ENCODE results near the gene FGD4. TPM values are rescaled to one million over a fixed set of nuclear protein-coding genes. Genes with fewer than 3 reads are reported as not detected.

Gene FGD4
- total and polyA plus RNA-seq, 4 donors: 4.8 to 64.6 (median 24.2) TPM

- no peak for ATAC-seq (ENCODE audit: insufficient read depth, low FRiP score)
- Histone ChIP-seq H3K27me3 (ENCODE audit: control insufficient read depth in 3 of 3, insufficient read depth in 3 of 3, low read length in 2 of 3) (no peaks in the 10 kb centered on the region), H3K4me3 (no peak overlapping the region), H3K4me1 (ENCODE audit: control insufficient read depth in 5 of 5, insufficient read depth in 5 of 5, low read length in 5 of 5) (peaks cover 0 to 8% (median 0%) of the 10 kb centered on the region in 5 donors), H3K36me3 (ENCODE audit: control insufficient read depth in 4 of 4, insufficient read depth in 4 of 4, low read length in 4 of 4) (peaks cover 0 to 4% (median 0%) of the 10 kb centered on the region in 4 donors), H3K9ac (ENCODE audit: insufficient read depth in 1 of 2, low read length in 2 of 2) (no peak overlapping the region), H3K9me3 (ENCODE audit: control insufficient read depth in 4 of 4, insufficient read depth in 3 of 4, low read length in 3 of 4) (no peaks in the 10 kb centered on the region), H3K27ac (ENCODE audit: low read depth in 1 of 2, low read length in 1 of 2) (no peak overlapping the region)
- 40 to 57% methylated on average over 2 of the region's 2 CpGs for WGBS, 2 donors
- DNase-seq: no peak
- TF ChIP-seq CTCF (IDR thresholded peaks at IDR 0.05; ENCODE audit: control extremely low read depth, extremely low read depth): no peak
These were observed 251.2 kb downstream of the FGD4 start for GRCh38 chr12:32650508-32650907.

- Histone ChIP-seq H3K27ac (ENCODE audit: low read depth in 1 of 2, low read length in 1 of 2) (no peak overlapping the region), H3K9ac (ENCODE audit: insufficient read depth in 1 of 2, low read length in 2 of 2) (no peak overlapping the region), H3K27me3 (ENCODE audit: control insufficient read depth in 3 of 3, insufficient read depth in 3 of 3, low read length in 2 of 3) (no peaks in the 10 kb centered on the region), H3K36me3 (ENCODE audit: control insufficient read depth in 4 of 4, insufficient read depth in 4 of 4, low read length in 4 of 4) (peaks cover 0 to 2% (median 0%) of the 10 kb centered on the region in 4 donors), H3K4me3 (no peak overlapping the region), H3K9me3 (ENCODE audit: control insufficient read depth in 4 of 4, insufficient read depth in 3 of 4, low read length in 3 of 4) (no peaks in the 10 kb centered on the region), H3K4me1 (ENCODE audit: control insufficient read depth in 5 of 5, insufficient read depth in 5 of 5, low read length in 5 of 5) (peaks cover 0 to 8% (median 0%) of the 10 kb centered on the region in 5 donors)
- ATAC-seq (ENCODE audit: insufficient read depth, low FRiP score) (no peak), DNase-seq (no peak)
- 88 to 93% methylated on average over 5 of the region's 5 CpGs for WGBS, 2 donors
- TF ChIP-seq CTCF (IDR thresholded peaks at IDR 0.05; ENCODE audit: control extremely low read depth, extremely low read depth): no peak
These were observed 252.0 kb downstream of the FGD4 start for GRCh38 chr12:32651151-32651955.

- no peak for DNase-seq
- WGBS, 2 donors: 96 to 97% methylated on average over 4 of the region's 4 CpGs
- no peak for TF ChIP-seq CTCF (IDR thresholded peaks at IDR 0.05; ENCODE audit: control extremely low read depth, extremely low read depth)
- Histone ChIP-seq H3K27me3 (ENCODE audit: control insufficient read depth in 3 of 3, insufficient read depth in 3 of 3, low read length in 2 of 3) (no peaks in the 10 kb centered on the region), H3K4me1 (ENCODE audit: control insufficient read depth in 5 of 5, insufficient read depth in 5 of 5, low read length in 5 of 5) (peaks cover 0 to 8% (median 0%) of the 10 kb centered on the region in 5 donors), H3K9ac (ENCODE audit: insufficient read depth in 1 of 2, low read length in 2 of 2) (no peak overlapping the region), H3K27ac (ENCODE audit: low read depth in 1 of 2, low read length in 1 of 2) (no peak overlapping the region), H3K36me3 (ENCODE audit: control insufficient read depth in 4 of 4, insufficient read depth in 4 of 4, low read length in 4 of 4) (no peaks in the 10 kb centered on the region), H3K4me3 (no peak overlapping the region), H3K9me3 (ENCODE audit: control insufficient read depth in 4 of 4, insufficient read depth in 3 of 4, low read length in 3 of 4) (no peaks in the 10 kb centered on the region)
- ATAC-seq (ENCODE audit: insufficient read depth, low FRiP score): no peak
These were observed 252.5 kb downstream of the FGD4 start for GRCh38 chr12:32651956-32652210.

Measured in lung (tissue), 12 donors.